Gastroesophageal sphincter (tissue), 4 donors: ENCODE measurements around the gene MT1B. TPM values are rescaled to one million over a fixed set of nuclear protein-coding genes. Genes with fewer than 3 reads are reported as not detected.
A peak's percentile ranks its signal among the peaks of the same experiment; 100 is the strongest.

Experiments
- ATAC-seq: fragments of 150-250 bp; one replicate; pipeline ENCODE4 v1.9.1; 2016; ENCODE audit warnings: mild to moderate bottlenecking, moderate library complexity
- H3K27ac ChIP-seq, 4 donors: fragments of 200-600 bp; sonication (generic) in 3 of 4; 1 replicate in 3 of 4; 2 replicates in 1 of 4; pipeline ENCODE4 v1.5.1; 2016 to 2019
- H3K27me3 ChIP-seq: fragments of 200-600 bp; sonication (generic); one replicate; pipeline ENCODE4 v1.5.1; 2019
- H3K36me3 ChIP-seq, 2 donors: fragments of 200-600 bp; sonication (generic); one replicate each; pipeline ENCODE4 v1.5.1; 2019; ENCODE audit warnings: control low read depth in 1 of 2
- H3K4me1 ChIP-seq, 3 donors: fragments of 200-600 bp; sonication (generic); 1 replicate in 2 of 3; 2 replicates in 1 of 3; pipeline ENCODE4 v1.5.1; 2016 to 2019; ENCODE audit warnings: control low read depth in 2 of 3
- H3K4me3 ChIP-seq, 2 donors: fragments of 200-600 bp; sonication (generic); one replicate each; pipeline ENCODE4 v1.5.1; 2019; ENCODE audit warnings: mild to moderate bottlenecking in 1 of 2, moderate library complexity in 1 of 2
- H3K9me3 ChIP-seq, 3 donors: fragments of 200-600 bp; sonication (generic); one replicate each; pipeline ENCODE4 v1.5.1; 2017 to 2019; ENCODE audit warnings: control low read depth in 2 of 3
- EP300 ChIP-seq: sonication (generic); formaldehyde crosslinking; IDR thresholded peaks from one replicate; pipeline ENCODE4 v1.6.1; 2017; ENCODE audit warnings: antibody characterized with exemption, mild to moderate bottlenecking
- POLR2A ChIP-seq, 2 donors: fragments of 450-650 bp; IDR thresholded peaks; one replicate each; pipeline ENCODE4 v1.6.1; 2017; ENCODE audit warnings: antibody characterized with exemption in 2 of 2, mild to moderate bottlenecking in 2 of 2, moderate library complexity in 1 of 2
- POLR2AphosphoS5 ChIP-seq: sonication (generic); formaldehyde crosslinking; IDR thresholded peaks from one replicate; pipeline ENCODE4 v1.6.1; 2017; ENCODE audit warnings: antibody characterized with exemption
- WGBS, 2 donors: methylation state at CpG; one replicate each; pipeline ENCODE4 v1.1.5; 2018; ENCODE audit warnings: low coverage in 1 of 2; 5-methylcytosine and 5-hydroxymethylcytosine counted together
- total RNA-seq, 4 donors: library from RNA; depleted of rRNA; stranded (reverse); fragments of >200 nt; gene quantifications; one replicate each; pipeline ENCODE4 v1.1.0, GENCODE V29; 2016
- TF ChIP-seq, protein P1 (sequence below), 4 experiments: fragments of 200-600 bp in 2 of 4; fragments of 450-650 bp in 2 of 4; sonication (generic) in 1 of 4; IDR thresholded peaks; one replicate each; pipeline ENCODE4 v1.5.1; 2017 to 2019; ENCODE audit warnings: antibody characterized with exemption in 4 of 4, mild to moderate bottlenecking in 2 of 4, moderate library complexity in 2 of 4

The MT1B gene
- total RNA-seq, 4 donors from 2014 or later = not detected

DNA sequence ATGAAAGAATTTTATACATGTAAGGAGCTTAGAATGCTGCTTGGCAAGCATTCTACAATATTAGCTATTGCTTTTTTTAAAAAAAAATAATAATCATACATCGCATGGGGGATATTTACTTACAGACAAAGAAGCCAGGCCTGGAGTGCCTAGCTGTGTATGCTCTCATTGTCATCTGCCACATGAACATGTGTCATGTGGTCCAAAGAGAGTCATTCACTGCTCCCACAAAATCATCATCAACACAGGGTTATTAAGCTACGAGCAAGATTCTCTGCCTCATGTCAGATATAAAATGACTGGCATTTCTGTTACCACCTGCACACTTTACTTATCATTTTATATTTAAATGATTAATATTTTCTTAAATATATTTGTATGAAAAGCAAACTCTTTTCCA lies 28.0 kb upstream of the MT1B start:
- no peak for TF ChIP-seq EP300
- no peak for TF ChIP-seq POLR2AphosphoS5
- no peak for TF ChIP-seq POLR2A (IDR thresholded peaks at IDR 0.05)
- TF ChIP-seq, protein P1, sequence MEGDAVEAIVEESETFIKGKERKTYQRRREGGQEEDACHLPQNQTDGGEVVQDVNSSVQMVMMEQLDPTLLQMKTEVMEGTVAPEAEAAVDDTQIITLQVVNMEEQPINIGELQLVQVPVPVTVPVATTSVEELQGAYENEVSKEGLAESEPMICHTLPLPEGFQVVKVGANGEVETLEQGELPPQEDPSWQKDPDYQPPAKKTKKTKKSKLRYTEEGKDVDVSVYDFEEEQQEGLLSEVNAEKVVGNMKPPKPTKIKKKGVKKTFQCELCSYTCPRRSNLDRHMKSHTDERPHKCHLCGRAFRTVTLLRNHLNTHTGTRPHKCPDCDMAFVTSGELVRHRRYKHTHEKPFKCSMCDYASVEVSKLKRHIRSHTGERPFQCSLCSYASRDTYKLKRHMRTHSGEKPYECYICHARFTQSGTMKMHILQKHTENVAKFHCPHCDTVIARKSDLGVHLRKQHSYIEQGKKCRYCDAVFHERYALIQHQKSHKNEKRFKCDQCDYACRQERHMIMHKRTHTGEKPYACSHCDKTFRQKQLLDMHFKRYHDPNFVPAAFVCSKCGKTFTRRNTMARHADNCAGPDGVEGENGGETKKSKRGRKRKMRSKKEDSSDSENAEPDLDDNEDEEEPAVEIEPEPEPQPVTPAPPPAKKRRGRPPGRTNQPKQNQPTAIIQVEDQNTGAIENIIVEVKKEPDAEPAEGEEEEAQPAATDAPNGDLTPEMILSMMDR (IDR thresholded peaks at IDR 0.05) = no peak
- H3K27ac ChIP-seq = no peak overlapping the region
- no peaks in the 10 kb centered on the region for H3K27me3 ChIP-seq
- ATAC-seq = no peak
- WGBS, 2 donors = 76 to 93% methylated on average over 2 of the region's 2 CpGs
- H3K4me3 ChIP-seq = no peak overlapping the region
- no peaks in the 10 kb centered on the region for H3K36me3 ChIP-seq
- no peaks in the 10 kb centered on the region for H3K9me3 ChIP-seq
- peaks cover 0 to 39% (median 3%) of the 10 kb centered on the region in 3 donors for H3K4me1 ChIP-seq

GRCh38 chr16:56625140-56625942 lies 26.3 kb upstream of the MT1B start, which contains the start of gene MT1E:
Gene MT1E (plus strand): TSS chr16:56625781. CDS start chr16:56625852, 71 bp downstream.
- Histone ChIP-seq H3K27me3 (no peaks in the 10 kb centered on the region), H3K4me1 (peaks cover 0 to 39% (median 3%) of the 10 kb centered on the region in 3 donors), H3K27ac (peak within 1 kb of the TSS; percentile 58 to 95 (median 92)), H3K9me3 (no peaks in the 10 kb centered on the region), H3K4me3 (peak within 1 kb of the TSS; percentile 46 to 68), H3K36me3 (no peaks in the 10 kb centered on the region)
- peak; percentile 96 for ATAC-seq
- 0 to 3% methylated on average over 2 to 7 of the region's 62 CpGs for WGBS, 2 donors
- TF ChIP-seq, protein P1 (IDR thresholded peaks at IDR 0.05) = no peak
- peak; percentile 86 to 90 for TF ChIP-seq POLR2A (IDR thresholded peaks at IDR 0.05)
- TF ChIP-seq POLR2AphosphoS5 = peak; percentile 93

DNA sequence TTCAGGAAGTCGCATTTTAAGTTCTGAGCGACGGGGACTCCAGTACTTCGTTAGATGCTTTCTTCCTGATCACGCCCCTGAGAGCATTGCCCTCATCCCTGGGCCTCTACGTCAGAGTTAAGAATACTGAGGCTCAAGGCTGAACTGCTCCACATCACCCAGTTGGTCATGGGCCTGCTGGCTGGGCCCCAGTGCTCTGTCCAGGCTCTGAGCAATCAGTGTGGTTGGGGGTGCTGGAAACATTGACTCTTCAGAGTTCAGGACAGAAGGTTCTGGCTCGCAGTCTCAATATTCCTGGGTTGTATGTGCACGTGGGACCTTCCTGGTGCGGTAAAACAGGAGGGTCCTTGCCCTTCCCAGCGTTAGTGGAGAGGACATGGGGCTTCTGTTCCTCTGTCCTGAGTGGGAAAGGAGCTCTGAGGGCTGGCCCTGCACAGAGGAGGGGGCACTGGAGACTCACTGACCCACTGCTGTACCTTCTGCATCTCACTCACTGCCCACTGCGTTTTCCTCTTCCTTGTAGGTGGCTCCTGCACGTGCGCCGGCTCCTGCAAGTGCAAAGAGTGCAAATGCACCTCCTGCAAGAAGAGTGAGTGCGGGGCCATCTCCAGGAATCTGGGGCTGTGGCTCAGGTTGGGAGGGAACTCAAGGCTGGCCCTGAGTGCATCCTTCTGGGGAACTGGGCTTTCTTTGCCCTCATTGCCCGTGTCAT lies 25.6 kb upstream of the MT1B start:
- TF ChIP-seq POLR2A (IDR thresholded peaks at IDR 0.05) = no peak
- TF ChIP-seq, protein P1 (IDR thresholded peaks at IDR 0.05) = no peak
- TF ChIP-seq POLR2AphosphoS5 = peak; percentile 61
- TF ChIP-seq EP300 = no peak
- peak; percentile 78 for ATAC-seq
- Histone ChIP-seq H3K36me3 (no peaks in the 10 kb centered on the region), H3K4me3 (peak overlapping the region; percentile 46 to 68), H3K9me3 (no peaks in the 10 kb centered on the region), H3K4me1 (peaks cover 0 to 39% (median 3%) of the 10 kb centered on the region in 3 donors), H3K27ac (peak overlapping the region; percentile 58 to 95 (median 92)), H3K27me3 (no peaks in the 10 kb centered on the region)
- 32% methylated on average over 7 of the region's 16 CpGs; no CpG with 5 or more reads in 1 of the 2 donors for WGBS, 2 donors

GRCh38 chr16:56626685-56627084 lies 25.0 kb upstream of the MT1B start:
- H3K27ac ChIP-seq = peak overlapping the region; percentile 58 to 95 (median 92)
- no peaks in the 10 kb centered on the region for H3K9me3 ChIP-seq
- ATAC-seq = no peak
- H3K4me1 ChIP-seq = peaks cover 0 to 40% (median 3%) of the 10 kb centered on the region in 3 donors
- H3K4me3 ChIP-seq = peak overlapping the region; percentile 46 to 68
- no CpG with 5 or more reads among the region's 7 CpGs for WGBS, 2 donors
- no peaks in the 10 kb centered on the region for H3K36me3 ChIP-seq
- TF ChIP-seq, protein P1 (IDR thresholded peaks at IDR 0.05) = no peak
- TF ChIP-seq EP300 (no peak), POLR2AphosphoS5 (no peak), POLR2A (IDR thresholded peaks at IDR 0.05) (no peak)
- H3K27me3 ChIP-seq = no peaks in the 10 kb centered on the region
